Astrocyte (in vitro differentiated cells and primary cell): ENCODE measurements around the gene TRIM63. TPM values are rescaled to one million over a fixed set of nuclear protein-coding genes. Genes with fewer than 3 reads are reported as not detected.

Source experiments
- DNase-seq: peaks from one replicate; pipeline ENCODE4 v3.0.0-alpha.2; 2010; ENCODE audit warnings: low read depth
- FAIRE-seq: peaks from 2 replicates; lab custom pipeline; 2011; peaks lifted over from hg19 to GRCh38; lab: Jason Lieb, UNC
- H2AFZ ChIP-seq: 2 replicates; pipeline ENCODE4 v1.6.0; 2012; ENCODE audit warnings: low read depth, low read length, inconsistent platforms
- H3K27ac ChIP-seq: 2 replicates; pipeline ENCODE4 v1.5.1; 2011; ENCODE audit warnings: low read depth, low read length, inconsistent platforms
- H3K27me3 ChIP-seq: 2 replicates; pipeline ENCODE4 v1.6.0; 2011; ENCODE audit warnings: low read length, inconsistent platforms; ENCODE audit not compliant: insufficient read depth
- H3K36me3 ChIP-seq: 2 replicates; pipeline ENCODE4 v1.5.1; 2011; ENCODE audit warnings: low read length, inconsistent platforms; ENCODE audit not compliant: insufficient read depth
- H3K4me1 ChIP-seq: 2 replicates; pipeline ENCODE4 v1.5.1; 2011; ENCODE audit warnings: low read length, inconsistent platforms; ENCODE audit not compliant: insufficient read depth
- H3K4me2 ChIP-seq: 2 replicates; pipeline ENCODE4 v1.6.0; 2012; ENCODE audit warnings: low read length, inconsistent platforms
- H3K4me3 ChIP-seq: 2 replicates; pipeline ENCODE4 v1.5.1; 2011; ENCODE audit warnings: low read depth, mild to moderate bottlenecking, low read length, inconsistent platforms; ENCODE audit not compliant: insufficient read depth
- H3K79me2 ChIP-seq: 2 replicates; pipeline ENCODE4 v1.6.0; 2012; ENCODE audit warnings: mild to moderate bottlenecking, low read length, inconsistent platforms; ENCODE audit not compliant: insufficient read depth
- H3K9ac ChIP-seq: 2 replicates; pipeline ENCODE4 v1.6.0; 2012; ENCODE audit warnings: mild to moderate bottlenecking, low read length, inconsistent platforms
- H3K9me3 ChIP-seq: 2 replicates; pipeline ENCODE4 v1.5.1; 2012; ENCODE audit warnings: low read depth, mild to moderate bottlenecking, low read length, inconsistent platforms; ENCODE audit not compliant: insufficient read depth
- H4K20me1 ChIP-seq: 2 replicates; pipeline ENCODE4 v1.6.0; 2012; ENCODE audit warnings: low read length, inconsistent platforms; ENCODE audit not compliant: insufficient read depth
- H3K27ac Mint-ChIP-seq: one replicate; pipeline ENCODE4 v1.8.0; 2021; ENCODE audit warnings: mild to moderate bottlenecking, mixed read lengths; ENCODE audit not compliant: unreplicated experiment
- H3K27me3 Mint-ChIP-seq: one replicate; pipeline ENCODE4 v1.8.0; 2021; ENCODE audit warnings: low read depth, mixed read lengths; ENCODE audit not compliant: unreplicated experiment
- H3K36me3 Mint-ChIP-seq: one replicate; pipeline ENCODE4 v1.8.0; 2021; ENCODE audit warnings: low read depth, mixed read lengths; ENCODE audit not compliant: unreplicated experiment
- H3K4me1 Mint-ChIP-seq: one replicate; pipeline ENCODE4 v1.8.0; 2021; ENCODE audit warnings: low read depth, mixed read lengths; ENCODE audit not compliant: unreplicated experiment
- H3K4me3 Mint-ChIP-seq: one replicate; pipeline ENCODE4 v1.8.0; 2021; ENCODE audit warnings: mild to moderate bottlenecking, moderate library complexity, mixed read lengths; ENCODE audit not compliant: unreplicated experiment
- H3K9me3 Mint-ChIP-seq: one replicate; pipeline ENCODE4 v1.8.0; 2021; ENCODE audit warnings: mild to moderate bottlenecking, mixed read lengths; ENCODE audit not compliant: unreplicated experiment
- CTCF ChIP-seq: IDR thresholded peaks from 2 replicates; pipeline ENCODE4 v1.5.1; 2011; ENCODE audit warnings: low read depth, mild to moderate bottlenecking, inconsistent platforms, low read length, moderate library complexity; ENCODE audit not compliant: insufficient read depth
- EZH2 ChIP-seq: IDR thresholded peaks from 2 replicates; pipeline ENCODE4 v1.6.1; 2012; ENCODE audit warnings: mild to moderate bottlenecking, low read length, inconsistent platforms; ENCODE audit not compliant: insufficient read depth
- total RNA-seq: library from RNA; stranded (reverse); gene quantifications from 2 replicates; pipeline ENCODE4 v1.2.1, GENCODE V29; 2021

Gene TRIM63
- total RNA-seq, 1 donor from 2014 or later: not detected

GRCh38 chr1:26079960-26080814 lies 12.8 kb upstream of the TRIM63 start:
- H2AFZ ChIP-seq: no peak overlapping the region
- Mint-ChIP-seq H3K9me3 (no peaks in the 10 kb centered on the region), H3K4me1 (no peaks in the 10 kb centered on the region), H3K27me3 (peaks cover 39% of the 10 kb centered on the region), H3K4me3 (no peak overlapping the region), H3K27ac (peak overlapping the region; percentile 62), H3K36me3 (no peaks in the 10 kb centered on the region)
- H3K36me3 ChIP-seq: no peaks in the 10 kb centered on the region
- no peaks in the 10 kb centered on the region for H3K79me2 ChIP-seq
- H3K27me3 ChIP-seq: peaks cover 19% of the 10 kb centered on the region
- TF ChIP-seq EZH2: no peak
- TF ChIP-seq CTCF: no peak
- H3K4me3 ChIP-seq: no peak overlapping the region
- H3K4me1 ChIP-seq: no peaks in the 10 kb centered on the region
- DNase-seq (no peak), FAIRE-seq (no peak)
- no peaks in the 10 kb centered on the region for H3K9me3 ChIP-seq
- H3K9ac ChIP-seq: no peak overlapping the region
- no peak overlapping the region for H3K27ac ChIP-seq
- H4K20me1 ChIP-seq: no peaks in the 10 kb centered on the region
- H3K4me2 ChIP-seq: no peak overlapping the region

DNA sequence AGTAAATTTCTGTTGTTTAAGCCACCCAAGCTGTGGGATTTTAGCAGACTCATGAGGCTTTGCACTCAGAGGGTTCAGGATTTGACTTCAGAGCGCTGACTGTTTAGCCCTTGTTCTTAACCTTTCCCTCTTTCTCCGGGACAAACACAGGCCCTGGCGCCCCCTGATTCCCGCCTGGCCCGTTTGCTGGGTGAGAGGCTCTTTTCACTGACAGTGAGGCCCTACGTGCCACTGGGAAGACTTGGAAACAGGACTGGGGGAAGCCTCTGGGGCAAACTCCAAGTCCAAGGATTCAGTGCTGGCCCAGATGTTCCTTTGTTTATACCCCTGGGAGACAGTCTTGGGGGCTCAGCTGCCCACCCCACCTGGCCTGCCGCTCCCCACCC lies 11.7 kb upstream of the TRIM63 start:
- H3K79me2 ChIP-seq: no peaks in the 10 kb centered on the region
- DNase-seq (no peak), FAIRE-seq (no peak)
- Mint-ChIP-seq H3K4me3 (no peak overlapping the region), H3K27ac (no peak overlapping the region), H3K36me3 (no peaks in the 10 kb centered on the region), H3K4me1 (no peaks in the 10 kb centered on the region), H3K9me3 (no peaks in the 10 kb centered on the region), H3K27me3 (peaks cover 32% of the 10 kb centered on the region)
- no peak overlapping the region for H3K9ac ChIP-seq
- peaks cover 11% of the 10 kb centered on the region for H3K27me3 ChIP-seq
- H4K20me1 ChIP-seq: no peaks in the 10 kb centered on the region
- TF ChIP-seq EZH2 (no peak), CTCF (no peak)
- H3K27ac ChIP-seq: no peak overlapping the region
- H3K36me3 ChIP-seq: no peaks in the 10 kb centered on the region
- H3K4me3 ChIP-seq: no peak overlapping the region
- no peaks in the 10 kb centered on the region for H3K9me3 ChIP-seq
- H3K4me1 ChIP-seq: no peaks in the 10 kb centered on the region
- H2AFZ ChIP-seq: no peak overlapping the region
- no peak overlapping the region for H3K4me2 ChIP-seq
